HG03280 (cell line): ENCODE results near the gene MAPK8.
"Not testable (repeated sequence)": the region's sequence is repeated elsewhere in the genome, so short reads cannot be mapped to it uniquely, and the experiment has no call there.

Experiments used
- ATAC-seq: cut with Tn5 transposase; IDR thresholded peaks from one replicate; pipeline ENCODE4 v1.9.1; 2021; ENCODE audit warnings: mild to moderate bottlenecking, moderate library complexity; ENCODE audit not compliant: unreplicated experiment

Gene MAPK8

DNA sequence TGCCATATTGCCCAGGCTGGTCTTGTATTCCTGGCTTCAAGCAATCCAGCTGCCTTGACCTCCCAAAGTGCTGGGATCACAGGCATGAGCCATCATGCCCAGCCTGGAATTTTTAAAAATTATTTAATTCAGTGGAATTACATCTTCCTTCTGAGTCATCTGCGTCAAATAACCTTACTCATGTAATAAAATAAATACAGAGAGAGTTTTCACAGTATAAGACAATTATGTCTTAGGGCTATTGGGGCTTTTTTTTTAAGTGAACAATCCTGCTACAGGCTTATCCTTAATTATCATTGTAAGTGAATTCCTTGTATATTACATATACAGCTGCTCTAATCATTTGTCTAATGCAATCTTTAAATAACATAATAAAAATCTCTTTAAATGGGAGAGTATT is 108.3 kb downstream of the MAPK8 start:
- ATAC-seq = no peak

DNA sequence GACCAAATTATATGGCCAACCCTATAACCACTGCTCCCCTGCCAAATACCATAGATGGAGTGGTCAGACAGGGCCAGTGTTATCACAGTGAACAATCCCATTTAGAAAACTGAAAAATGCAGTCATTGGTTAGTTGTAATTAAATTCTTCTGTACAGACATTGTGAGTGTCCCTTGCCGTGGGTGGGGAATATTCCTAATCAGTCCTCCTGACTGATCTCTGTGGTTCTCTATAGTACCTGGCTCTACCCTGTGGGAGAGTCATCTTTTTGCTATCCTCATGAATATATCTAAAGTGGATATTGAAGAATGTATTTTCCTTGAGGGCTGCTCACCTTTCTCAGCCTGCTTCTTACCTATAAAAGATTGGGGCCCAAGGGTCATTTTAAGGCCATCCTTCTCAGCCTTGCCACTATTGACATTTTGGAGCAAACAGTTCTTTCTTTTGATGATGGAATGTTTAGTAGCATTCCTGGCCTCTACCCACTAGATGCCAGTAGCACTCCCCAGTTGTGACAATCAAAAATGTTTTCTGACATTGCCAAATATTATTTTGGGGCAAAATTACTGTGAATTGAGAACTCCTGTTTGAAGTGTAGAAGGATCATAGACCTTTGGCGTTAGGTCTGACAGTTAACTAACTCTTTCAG is 110.2 kb downstream of the MAPK8 start:
- ATAC-seq = no peak

DNA sequence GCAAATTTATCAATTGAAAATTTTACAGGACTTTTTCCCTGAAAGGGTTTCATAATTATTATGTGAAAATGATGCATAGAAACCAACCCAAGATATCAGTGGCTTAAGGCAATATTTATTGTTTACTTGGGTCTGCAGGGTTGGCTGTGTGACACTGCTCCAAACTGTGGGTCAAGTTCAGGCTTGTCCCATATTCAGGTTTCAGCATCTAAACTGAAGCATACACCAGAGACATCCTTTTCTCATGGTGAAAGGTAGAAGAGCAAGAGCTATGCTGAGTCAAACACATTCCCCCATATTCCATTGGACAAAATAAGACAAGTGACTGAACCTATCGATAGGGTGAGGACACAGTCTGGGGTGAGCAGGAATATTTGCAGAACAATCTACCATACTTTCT is 110.9 kb downstream of the MAPK8 start:
- ATAC-seq = no peak

DNA sequence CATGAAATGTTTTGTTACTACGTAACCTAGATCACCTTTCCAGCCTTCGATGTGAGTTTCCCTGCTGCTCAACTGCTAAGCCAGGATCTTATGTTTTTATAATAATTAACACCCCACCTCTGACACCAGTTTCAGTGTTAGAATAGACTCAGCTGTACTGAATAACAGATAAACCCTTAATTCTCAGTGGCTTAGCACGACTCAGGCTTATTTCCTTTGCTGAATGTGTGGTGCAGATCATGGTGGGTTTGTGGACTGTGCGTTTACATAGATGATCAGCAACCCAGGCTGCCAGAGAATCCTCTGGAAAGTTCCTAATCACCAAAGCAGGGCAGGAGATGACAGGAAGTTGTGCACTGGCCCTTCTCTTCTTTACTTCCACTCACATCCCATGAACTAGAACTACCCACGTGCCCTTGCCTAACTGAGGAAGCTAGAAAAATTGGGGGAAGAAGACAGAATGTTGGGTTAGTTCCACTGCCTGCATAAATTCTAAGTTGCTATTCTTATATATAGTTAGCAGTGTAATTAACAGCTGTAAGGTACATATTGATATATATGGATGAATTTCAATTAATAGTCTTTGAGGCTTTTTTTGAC is 111.8 kb downstream of the MAPK8 start:
- no peak for ATAC-seq

DNA sequence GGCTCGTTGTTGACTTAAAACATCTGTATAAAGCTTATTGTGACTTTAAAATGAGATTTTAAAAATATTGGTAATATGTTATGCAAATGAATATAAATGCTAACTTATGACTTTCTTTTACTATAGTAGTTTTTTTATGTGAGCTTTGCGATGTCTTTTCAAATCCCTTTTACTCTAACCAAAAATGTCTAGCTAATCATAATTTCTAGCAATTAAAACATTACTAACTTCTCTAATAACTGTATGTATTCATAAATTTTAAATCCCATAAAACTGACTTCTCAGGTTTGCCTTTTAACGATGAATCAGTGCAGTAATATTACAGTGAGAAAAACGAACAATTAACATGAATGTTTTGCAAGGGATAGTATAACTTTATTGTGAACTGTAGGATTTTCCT is 113.2 kb downstream of the MAPK8 start:
- no peak for ATAC-seq

DNA sequence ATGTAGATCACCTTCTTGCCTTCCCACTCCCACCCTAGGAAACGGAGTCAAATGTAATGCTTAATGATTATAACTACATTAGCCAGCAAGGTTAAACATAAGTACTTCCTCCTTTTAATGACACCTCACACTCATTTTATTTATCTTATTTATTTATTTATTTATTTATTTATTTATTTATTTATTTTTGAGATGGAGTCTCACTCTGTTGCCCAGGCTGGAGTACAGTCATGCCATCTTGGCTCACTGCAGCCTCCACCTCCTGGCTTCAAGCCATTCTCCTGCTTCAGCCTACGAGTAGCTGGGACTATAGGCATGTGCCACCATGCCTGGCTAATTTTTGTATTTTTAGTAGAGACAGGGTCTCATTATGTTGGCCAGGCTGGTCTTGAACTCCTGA is 115.4 kb downstream of the MAPK8 start:
- ATAC-seq = not testable (repeated sequence)

DNA sequence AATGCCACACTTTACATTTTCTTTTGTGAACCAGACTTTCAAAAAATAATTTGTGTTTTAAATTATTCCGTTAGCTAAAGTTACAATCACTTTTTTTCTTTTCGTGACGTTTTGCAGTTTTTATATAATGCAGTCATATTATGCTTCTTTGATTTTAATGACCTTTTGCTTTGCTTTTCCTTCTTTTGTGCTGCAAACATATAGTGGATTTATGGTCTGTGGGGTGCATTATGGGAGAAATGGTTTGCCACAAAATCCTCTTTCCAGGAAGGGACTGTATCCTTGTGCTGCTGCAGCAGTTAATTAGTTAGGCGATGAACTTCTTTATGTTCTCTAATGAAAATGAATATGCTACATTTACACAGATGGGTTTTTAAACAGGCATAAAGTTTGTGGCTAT is 117.4 kb downstream of the MAPK8 start:
- ATAC-seq = no peak

DNA sequence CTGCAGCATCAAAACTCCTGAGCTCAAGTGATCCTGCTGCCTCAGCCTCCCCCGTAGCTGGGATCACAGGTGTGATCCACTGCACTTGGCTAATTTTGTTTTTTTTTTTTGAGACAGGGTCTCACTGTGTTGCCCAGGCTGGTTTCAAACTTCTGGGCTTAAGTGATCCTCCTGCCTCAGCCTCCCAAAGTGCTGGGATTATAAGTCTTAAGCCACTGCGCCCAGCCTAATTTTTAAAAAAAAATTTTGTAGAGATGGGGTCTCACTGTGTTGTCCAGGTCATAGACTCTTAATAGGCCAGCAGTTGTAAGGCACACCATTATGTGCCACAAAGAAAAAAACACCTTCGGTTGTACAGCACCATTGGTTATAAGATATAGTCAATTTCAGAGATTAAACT is 122.4 kb downstream of the MAPK8 start:
- no peak for ATAC-seq

DNA sequence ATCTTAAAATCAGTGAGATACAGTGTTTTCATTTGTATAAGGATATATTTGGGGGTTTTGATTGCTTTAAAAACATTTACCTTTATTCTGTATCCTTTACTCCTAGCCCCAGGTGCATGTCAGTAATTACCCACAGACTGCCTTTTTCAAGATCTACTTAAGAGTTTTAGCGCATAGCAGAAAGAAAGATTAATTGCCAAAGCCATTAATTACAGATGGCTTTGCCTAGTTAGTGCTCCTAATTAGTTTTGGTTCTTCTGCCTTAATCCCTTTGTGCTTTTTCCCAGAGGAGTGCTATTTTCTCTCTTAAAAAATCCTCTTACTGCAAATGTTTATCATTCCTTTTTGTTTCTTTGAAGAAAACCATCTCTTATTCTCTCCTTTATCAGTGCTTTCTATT is 122.8 kb downstream of the MAPK8 start:
- ATAC-seq = no peak

DNA sequence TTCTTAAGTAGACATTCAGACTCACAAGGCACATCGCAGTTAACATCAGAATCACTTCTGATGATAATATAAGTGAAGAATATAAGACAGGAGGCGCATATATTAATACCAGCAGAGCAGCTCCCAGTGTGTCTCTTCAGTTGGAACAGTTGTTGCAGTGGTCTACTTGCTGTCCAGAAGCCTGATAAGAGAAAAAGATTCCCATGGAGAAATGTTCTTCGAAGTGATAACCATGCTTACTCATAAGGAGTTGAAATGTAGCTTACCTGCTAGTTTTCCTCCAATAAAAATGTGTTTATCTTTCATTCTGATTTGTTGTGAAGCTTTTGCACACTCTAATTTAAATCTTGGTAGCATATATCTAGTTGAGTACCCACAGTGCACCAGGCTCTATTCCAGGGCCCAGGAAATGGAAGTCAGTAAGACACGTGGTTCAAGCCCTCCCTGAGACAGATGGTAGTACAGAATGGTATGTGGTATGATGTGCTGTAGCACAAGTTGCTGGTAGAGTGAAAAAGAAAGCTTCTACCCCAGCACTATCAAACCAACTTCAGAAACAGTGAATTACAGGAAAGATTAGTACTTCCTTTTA is 124.0 kb downstream of the MAPK8 start:
- no peak for ATAC-seq

DNA sequence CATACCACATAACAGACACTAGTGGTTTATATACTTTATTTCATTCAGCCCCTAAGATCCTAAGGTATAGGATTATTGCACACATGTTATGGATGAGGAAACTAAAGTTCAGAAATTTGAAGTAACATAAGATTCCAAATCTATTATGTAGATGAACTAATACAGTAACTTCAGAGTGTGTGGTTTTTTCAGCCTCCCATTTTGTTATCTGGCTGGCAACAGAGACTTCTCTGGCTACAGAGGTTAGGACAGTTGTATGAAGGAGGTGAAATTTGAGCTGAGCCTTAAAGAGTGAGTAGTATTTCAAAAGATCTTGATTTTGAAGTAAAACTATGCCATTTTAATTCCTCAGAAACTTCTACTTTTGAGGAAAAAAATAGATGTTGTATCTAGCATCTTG is 125.4 kb downstream of the MAPK8 start:
- no peak for ATAC-seq

DNA sequence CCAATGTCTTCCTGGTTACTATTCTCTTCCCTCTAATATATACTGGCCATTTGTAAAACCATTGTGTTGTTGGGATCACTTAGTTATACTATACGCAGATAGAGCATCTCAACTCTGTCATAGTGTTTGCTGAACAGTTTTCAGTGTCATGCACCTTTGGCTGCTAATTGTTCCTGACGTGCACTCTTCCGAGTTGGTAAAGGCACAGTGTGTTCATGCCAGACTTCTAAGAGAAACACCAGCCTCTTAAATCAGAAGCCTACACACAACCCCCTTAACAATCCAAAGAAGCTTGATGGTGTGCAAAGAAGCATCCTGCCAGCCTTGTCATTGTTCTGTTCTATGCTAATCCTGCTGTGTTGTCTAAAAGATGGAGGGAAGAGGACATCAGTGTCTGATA is 131.1 kb downstream of the MAPK8 start:
- no peak for ATAC-seq

DNA sequence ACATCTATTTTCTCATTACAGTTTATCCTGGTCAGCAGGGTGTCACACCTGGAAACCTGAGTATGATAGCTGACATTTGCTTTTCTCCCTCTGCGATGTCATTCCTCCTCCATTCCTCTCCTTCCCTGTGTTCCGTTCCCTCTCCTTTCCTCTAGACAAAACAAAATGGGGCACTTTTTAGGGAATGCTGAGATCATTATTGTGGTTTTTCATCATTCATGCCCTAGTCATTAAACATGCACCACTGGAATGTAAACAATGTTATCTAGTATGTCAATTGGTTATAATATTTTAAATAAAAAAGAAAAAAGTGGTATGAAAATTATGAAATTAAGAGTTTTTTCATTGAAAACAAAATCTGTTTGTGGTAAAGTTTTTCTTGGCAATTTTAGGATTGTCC is 132.6 kb downstream of the MAPK8 start:
- ATAC-seq = no peak

DNA sequence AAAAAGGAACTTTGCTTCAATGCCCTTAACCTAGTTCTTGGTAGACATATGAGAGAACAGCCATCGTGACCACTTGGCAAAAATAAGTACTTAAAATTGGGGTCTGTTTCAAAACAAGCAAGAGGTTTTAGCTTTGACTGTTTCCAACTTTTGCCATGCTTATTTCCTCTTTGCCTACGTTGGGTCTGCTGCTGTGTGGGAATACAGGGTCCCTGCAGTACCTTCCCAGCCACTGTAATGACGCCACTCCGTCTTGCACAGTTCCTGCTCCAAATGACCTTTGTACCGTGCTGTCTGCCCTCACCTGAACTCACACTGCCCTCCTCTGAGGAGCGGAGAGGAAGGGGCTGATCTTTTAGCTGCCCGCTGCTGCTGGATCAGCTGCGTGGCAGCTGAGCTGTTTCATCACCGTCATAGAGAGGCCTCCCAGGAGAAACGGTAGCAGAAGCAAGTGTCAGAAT is 133.1 kb downstream of the MAPK8 start:
- ATAC-seq = no peak

DNA sequence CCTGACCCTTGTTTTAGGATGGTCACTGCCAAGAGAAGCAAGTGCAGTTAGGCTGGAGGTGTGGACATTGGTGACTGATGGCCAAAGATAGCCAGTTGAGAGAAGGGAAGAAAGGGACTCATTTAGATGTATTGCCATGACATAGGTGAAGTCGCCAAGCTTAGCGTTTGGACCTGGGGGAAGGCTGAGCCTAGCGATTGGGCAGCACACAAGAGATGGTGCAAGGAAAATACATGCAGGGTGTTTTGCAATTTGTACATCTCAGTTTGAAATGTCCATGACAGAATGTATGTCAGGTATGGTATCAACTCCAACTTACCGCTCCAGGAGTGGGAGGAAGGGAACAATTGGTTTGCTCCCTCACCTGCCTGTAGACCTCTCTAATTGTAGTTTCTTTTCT is 134.3 kb downstream of the MAPK8 start:
- ATAC-seq = no peak

DNA sequence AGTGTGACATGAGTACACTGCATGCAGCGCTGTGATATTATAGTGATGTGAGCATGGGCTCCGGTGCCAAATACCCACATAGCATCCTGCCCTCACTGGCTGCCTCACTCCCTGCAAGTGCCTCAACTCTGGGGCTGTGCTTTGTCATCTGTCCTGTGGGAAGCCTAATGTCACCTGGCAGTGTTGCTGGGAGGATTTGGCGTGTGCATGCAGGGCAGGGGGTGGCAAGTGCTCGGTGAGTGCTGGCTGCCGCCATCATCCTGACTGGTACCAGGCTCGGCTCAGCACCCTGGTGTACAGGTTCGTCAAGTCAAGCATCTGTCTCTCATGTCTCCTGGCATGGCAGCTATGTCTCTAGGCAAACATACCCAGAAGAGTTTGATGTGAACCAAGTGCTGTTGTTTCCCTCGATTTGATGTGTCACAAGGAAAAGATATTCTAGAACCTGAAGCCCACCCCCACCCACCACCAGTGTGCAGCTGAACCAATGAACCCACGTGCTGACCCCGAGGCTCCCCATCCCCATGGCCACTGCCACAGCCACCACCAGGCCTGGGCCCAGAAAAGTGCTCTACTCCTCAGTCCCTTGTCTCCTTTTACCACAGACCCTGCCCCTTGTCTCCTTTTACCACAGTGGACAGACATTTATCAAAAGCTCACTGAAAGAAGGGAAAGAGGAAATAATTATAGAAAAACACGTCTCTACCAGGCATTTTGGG is 135.8 kb downstream of the MAPK8 start:
- ATAC-seq = no peak

DNA sequence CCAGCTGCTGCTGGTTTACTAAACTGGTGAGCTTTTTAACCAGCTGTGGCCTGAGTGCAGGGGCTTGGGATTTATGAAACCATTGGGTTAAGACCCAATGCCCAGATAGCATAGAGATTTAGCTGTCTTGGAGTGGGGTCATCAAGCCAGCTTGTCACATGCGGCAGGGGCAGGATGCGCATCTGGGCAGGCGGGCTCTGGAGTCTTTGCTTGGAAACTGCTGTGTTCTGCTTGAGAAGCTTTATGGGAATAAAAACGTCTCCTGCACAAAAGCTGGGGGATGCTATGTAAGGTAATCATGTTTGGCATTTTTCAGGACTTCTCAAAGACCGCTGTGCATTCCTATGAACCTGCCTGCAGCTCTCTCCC is 136.3 kb downstream of the MAPK8 start:
- no peak for ATAC-seq

DNA sequence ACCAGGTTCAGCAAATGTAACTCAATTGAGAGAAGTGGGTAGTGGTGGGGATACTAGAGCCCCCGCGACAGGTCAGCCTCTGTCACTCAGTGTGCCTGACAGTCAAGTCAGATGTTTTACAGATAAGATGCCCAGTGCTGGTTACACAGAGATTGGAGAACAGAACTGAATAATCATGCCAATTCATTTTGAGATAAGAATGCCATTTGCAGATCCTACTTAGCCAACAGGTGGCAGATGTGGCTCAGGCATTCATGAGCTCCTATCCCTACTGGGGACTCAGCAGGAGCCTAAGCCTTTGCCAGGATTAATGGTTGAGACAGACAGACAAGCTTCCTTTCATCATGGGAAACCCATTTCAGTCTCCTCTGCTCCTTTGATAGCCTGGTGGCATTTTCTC is 137.8 kb downstream of the MAPK8 start:
- no peak for ATAC-seq

DNA sequence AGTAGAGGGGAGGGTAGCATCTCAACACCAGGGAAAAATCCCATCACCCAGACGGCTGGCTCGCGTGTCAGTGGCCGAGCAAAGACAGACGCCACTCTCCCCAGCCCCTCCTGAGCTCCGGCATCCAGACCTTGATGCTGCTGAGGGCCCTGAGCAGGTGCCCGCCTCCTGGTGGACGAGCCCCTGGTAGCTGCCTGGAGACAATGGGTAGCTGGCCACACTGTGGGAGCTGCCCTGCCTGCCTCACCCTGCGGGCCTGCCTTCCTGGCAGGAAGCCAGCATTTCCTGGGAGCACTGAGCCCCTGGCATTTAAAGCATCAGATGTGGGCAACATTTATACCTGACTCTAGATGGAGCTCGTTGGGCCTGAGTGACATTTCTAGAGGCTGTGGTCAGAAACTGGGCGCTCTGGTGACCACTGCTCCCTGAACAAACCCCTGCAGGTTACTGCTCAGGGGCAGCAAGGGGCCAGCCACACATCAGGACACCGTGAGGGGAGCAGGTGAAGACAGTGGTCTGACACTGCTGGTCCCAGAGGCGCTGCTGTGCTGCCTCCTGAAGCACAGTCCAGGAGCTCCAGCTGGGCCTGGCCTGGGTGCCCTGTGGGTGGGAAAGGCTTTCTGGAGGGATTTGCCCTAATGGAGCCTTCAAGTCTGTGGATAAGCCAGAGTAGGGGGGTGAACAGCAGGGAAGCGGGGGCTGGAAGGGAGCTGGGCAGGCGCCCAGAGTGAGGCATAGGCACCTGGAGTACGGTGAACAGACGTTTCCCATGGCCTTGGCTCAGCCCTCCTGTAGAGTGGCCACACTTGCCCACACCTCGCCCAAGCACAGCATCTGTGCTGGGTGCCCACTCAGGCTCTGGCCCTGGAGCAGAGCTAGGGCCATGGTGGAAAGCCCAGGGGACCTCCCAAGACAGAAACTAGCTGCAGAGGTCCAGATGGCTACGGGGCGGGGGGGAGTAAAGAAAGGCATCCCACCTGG is 138.7 kb downstream of the MAPK8 start:
- no peak for ATAC-seq

DNA sequence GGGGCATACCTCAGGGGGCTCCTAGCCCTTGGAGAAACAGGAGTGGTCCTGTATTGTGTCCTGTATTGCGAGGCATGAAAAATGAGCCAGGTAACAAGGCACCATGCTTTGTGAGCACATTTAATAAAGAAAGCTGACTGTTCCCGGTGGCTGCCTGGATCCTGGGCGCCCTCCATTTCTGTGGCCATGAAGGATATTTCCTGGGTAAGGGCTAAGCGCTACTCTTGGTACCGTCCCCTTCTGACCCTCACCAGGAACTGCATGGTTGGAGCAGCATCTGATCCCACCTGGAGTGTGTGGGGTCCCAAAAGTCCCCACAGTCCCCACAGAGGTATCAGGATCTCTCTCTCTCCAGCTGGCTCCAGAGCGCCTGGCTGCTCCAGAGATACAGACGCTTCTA is 139.5 kb downstream of the MAPK8 start:
- no peak for ATAC-seq

DNA sequence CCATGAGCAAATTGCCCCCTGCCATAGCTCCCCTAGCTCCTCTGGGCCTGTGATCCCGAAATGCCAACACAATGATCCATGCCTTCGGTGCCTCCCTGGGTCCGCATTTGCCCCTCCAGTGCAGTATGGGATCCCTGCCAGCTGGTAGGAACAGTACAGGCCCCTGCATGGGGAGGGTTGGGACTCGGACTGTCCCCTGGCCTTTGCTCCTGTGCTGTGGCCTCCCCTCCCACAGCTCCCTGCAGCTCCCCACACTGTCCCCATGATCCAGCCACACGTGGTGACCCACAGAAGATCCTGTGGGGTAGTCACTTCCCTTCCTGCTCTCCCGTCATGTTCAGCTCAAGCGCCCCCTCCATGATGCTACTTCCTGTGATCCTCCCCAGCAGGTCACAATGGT is 140.3 kb downstream of the MAPK8 start:
- ATAC-seq = no peak
